ENCODE measurements around the gene EPAS1. TPM values are rescaled to one million over a fixed set of nuclear protein-coding genes. Genes with fewer than 3 reads are reported as not detected.
"Not testable (repeated sequence)": the region's sequence is repeated elsewhere in the genome, so short reads cannot be mapped to it uniquely, and the experiment has no call there.

The EPAS1 gene
- total and polyA plus RNA-seq, 2 experiments from 2014 or later, result 1.4 to 4.8 TPM

DNA sequence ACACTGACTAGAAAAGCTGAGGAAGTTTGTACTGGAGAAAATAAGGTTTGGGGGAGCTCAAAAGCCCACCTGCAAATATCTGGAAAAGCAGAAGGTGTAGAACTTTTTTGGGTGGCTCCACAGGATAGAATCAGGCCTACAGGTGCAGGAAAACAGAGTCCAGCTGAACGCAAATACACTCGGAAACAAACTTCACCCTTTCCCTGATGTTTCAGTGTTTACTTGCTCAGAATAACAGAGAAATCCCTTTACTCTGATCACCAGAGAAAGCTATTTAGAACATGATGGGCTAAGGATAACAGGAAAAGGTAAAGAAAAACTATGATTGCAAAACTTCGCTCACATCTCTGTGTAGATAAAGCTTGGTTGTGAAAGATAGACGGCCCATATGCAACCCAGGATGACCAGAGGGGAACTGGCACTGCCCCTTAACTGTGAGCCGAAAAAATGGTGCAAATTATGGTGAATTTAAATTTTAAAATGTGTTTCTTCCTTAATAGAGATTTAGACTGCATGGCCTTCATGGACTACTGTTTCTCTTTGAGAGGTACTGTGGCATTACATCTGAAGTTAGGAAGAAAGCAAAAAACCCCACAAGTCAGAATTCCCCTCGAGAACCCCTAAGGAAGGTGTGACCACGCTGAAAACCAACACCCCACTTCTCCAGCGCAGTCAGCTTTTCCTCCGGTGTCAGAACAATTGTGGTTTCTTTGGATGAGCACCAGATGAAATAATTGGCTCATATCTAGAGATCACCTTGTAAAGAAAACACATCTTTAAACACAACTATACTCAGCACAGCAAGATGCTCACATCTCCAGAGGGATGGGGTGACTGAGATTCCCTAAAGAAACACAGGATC is 97.7 kb downstream of the EPAS1 start:
- H3K9me3 ChIP-seq (ENCODE audit: low read depth), result no peaks in the 10 kb centered on the region
- H3K27ac ChIP-seq, result no peak overlapping the region
- H3K27me3 ChIP-seq, result no peaks in the 10 kb centered on the region
- no peak overlapping the region for H3K4me3 ChIP-seq
- H3K4me1 ChIP-seq (ENCODE audit: low read depth), result no peaks in the 10 kb centered on the region
- no peak for DNase-seq (ENCODE audit: low read depth in 1 of 2, low spot score in 1 of 2)
- TF ChIP-seq, protein P1, sequence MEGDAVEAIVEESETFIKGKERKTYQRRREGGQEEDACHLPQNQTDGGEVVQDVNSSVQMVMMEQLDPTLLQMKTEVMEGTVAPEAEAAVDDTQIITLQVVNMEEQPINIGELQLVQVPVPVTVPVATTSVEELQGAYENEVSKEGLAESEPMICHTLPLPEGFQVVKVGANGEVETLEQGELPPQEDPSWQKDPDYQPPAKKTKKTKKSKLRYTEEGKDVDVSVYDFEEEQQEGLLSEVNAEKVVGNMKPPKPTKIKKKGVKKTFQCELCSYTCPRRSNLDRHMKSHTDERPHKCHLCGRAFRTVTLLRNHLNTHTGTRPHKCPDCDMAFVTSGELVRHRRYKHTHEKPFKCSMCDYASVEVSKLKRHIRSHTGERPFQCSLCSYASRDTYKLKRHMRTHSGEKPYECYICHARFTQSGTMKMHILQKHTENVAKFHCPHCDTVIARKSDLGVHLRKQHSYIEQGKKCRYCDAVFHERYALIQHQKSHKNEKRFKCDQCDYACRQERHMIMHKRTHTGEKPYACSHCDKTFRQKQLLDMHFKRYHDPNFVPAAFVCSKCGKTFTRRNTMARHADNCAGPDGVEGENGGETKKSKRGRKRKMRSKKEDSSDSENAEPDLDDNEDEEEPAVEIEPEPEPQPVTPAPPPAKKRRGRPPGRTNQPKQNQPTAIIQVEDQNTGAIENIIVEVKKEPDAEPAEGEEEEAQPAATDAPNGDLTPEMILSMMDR (IDR thresholded peaks at IDR 0.05; ENCODE audit: low read depth, low read length), result no peak
- no peaks in the 10 kb centered on the region for H3K36me3 ChIP-seq

DNA sequence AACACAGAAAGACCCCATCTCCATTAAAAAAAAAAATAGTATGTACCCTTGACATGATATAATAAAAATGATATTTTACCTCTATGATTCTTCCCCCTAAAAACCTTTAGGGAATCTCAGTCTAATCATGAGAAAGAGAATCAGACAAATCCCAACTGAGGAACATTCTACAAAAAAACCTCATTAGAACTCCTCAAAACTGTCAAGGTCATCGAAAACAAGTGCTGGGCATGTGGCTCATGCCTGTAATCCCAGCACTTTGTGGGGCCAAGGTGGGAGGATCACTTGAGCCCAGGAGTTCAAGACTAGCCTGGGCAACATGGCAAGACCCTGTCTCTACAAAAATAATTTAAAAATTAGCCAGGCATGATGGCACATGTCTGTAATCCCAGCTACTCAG is 98.5 kb downstream of the EPAS1 start:
- not testable (repeated sequence) for H3K9me3 ChIP-seq (ENCODE audit: low read depth)

DNA sequence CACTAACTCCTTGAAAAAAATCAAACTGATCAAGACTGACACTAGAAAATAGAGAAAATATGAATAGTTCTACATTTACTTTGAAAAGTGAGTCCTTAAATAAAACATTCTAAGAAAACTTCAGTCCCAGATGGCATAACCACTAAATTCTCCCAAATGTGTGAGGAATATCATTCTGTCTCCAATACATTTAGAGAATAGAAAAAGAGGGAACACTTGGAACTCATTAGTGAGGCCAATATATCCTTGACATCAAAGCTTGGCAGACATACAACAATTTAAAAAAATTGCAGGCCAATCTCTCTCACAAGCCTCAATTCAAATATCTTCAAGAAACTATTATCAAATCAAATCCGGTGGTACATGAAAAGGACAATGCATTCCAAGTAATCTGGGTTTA is 102.8 kb downstream of the EPAS1 start:
- peaks cover 3% of the 10 kb centered on the region for H3K27me3 ChIP-seq
- no peak overlapping the region for H3K27ac ChIP-seq
- DNase-seq (ENCODE audit: low read depth in 1 of 2, low spot score in 1 of 2), result no peak
- no peaks in the 10 kb centered on the region for H3K36me3 ChIP-seq
- no peaks in the 10 kb centered on the region for H3K9me3 ChIP-seq (ENCODE audit: low read depth)
- no peaks in the 10 kb centered on the region for H3K4me1 ChIP-seq (ENCODE audit: low read depth)
- H3K4me3 ChIP-seq, result no peak overlapping the region
- TF ChIP-seq, protein P1 (IDR thresholded peaks at IDR 0.05; ENCODE audit: low read depth, low read length), result no peak

More for the DNA sequence above, 98.5 kb downstream of the EPAS1 start:
- H3K27ac ChIP-seq; DNase-seq (ENCODE audit: low read depth in 1 of 2, low spot score in 1 of 2); H3K4me3 ChIP-seq; H3K27me3 ChIP-seq; H3K4me1 ChIP-seq (ENCODE audit: low read depth); H3K36me3 ChIP-seq: not testable (repeated sequence)

DNA sequence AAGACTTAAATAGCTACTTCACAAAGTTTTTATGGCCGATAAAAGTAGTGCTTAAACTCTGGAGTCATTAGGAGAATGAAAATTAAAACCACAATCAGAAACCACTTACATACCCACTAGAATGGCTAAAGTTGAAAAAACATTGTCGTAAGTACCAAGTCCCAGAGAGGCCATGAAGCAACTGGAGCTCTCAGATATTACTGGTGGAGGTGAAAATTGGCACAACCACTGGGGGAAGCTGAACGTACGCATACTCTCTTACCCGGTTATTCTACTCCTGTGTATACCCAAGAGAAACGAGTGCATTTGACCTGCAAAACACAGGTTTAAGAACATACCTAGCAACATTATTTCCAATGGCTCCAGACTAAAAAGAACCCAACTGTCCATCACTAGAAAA is 105.7 kb downstream of the EPAS1 start:
- Histone ChIP-seq H3K9me3 (ENCODE audit: low read depth) (no peaks in the 10 kb centered on the region), H3K27ac (no peak overlapping the region), H3K27me3 (peaks cover 3% of the 10 kb centered on the region), H3K4me1 (ENCODE audit: low read depth) (no peaks in the 10 kb centered on the region), H3K4me3 (no peak overlapping the region), H3K36me3 (no peaks in the 10 kb centered on the region)
- no peak for DNase-seq (ENCODE audit: low read depth in 1 of 2, low spot score in 1 of 2)
- TF ChIP-seq, protein P1 (IDR thresholded peaks at IDR 0.05; ENCODE audit: low read depth, low read length), result no peak

DNA sequence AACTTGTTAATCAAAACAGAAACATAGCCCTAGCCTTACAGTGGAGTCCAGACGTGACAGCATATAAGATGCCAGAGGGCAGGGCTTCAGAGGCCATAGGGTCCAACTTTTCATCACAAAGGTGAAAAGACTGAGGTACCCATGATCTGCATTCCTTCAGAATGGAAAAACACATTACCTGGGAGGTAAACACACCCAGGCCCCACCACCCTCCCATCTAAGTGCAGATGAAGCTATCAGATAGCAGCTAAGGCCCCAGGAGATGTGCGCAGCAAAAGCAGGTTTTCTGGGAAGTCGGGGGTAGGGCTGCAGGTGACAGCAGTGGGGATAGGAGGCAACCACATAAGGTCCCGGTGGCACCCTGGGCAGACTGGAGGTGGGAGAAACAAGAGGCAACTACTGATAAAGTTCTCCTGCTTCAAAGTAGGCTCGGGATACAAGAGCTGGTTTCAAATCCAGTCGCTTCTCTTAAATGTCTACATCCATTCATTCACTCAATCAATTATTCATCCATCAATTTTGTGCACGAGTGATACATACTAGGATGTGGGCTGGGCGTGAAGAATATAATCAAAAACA is 107.1 kb downstream of the EPAS1 start:
- no peak overlapping the region for H3K4me3 ChIP-seq
- H3K27ac ChIP-seq, result no peak overlapping the region
- no peaks in the 10 kb centered on the region for H3K4me1 ChIP-seq (ENCODE audit: low read depth)
- TF ChIP-seq, protein P1 (IDR thresholded peaks at IDR 0.05; ENCODE audit: low read depth, low read length), result no peak
- no peaks in the 10 kb centered on the region for H3K9me3 ChIP-seq (ENCODE audit: low read depth)
- H3K27me3 ChIP-seq, result peaks cover 3% of the 10 kb centered on the region
- no peak for DNase-seq (ENCODE audit: low read depth in 1 of 2, low spot score in 1 of 2)
- H3K36me3 ChIP-seq, result no peaks in the 10 kb centered on the region

DNA sequence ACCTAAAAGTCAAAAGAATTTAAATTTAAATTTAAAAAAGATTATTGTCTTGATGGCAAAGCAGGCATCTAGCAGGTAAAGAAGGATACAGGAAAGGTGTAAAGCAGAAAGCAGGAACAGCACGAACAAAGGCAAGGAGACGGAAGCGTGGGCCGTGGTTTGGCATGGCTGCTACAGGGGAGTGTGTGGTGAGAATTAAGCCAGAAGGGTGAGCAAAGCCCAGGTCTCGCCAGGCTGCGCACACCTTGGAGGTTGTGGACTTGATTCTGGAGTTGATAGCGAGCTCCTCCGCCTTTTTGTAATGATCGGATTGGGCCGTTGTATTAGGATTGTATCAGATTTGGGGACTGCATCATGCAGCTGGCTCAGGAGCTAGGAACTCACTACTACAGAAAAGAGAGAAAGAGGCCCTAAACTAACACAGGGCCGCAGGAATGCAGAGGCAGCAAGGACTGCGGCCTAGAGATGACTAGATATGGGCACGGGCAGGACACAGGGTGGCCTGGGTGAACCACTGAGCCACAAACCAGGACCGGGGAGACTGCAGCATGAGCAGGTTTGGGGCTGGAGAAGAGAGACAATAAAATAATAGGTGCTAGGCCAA is 110.7 kb downstream of the EPAS1 start:
- no peak for DNase-seq (ENCODE audit: low read depth in 1 of 2, low spot score in 1 of 2)

More for the DNA sequence above, 110.7 kb downstream of the EPAS1 start:
- Histone ChIP-seq H3K27me3 (no peaks in the 10 kb centered on the region), H3K4me3 (no peak overlapping the region), H3K9me3 (ENCODE audit: low read depth) (no peaks in the 10 kb centered on the region), H3K27ac (no peak overlapping the region), H3K4me1 (ENCODE audit: low read depth) (no peaks in the 10 kb centered on the region), H3K36me3 (no peaks in the 10 kb centered on the region)
- TF ChIP-seq, protein P1 (IDR thresholded peaks at IDR 0.05; ENCODE audit: low read depth, low read length), result no peak

All from cardiac muscle cell (in vitro differentiated cells and primary cell).